Parathyroid adenoma (tissue), 2 donors: ENCODE measurements around the gene PTPRC.

Source experiments
- H2AFZ ChIP-seq: fragments of 300-600 bp; sonication (generic); one replicate; pipeline ENCODE4 v1.7.0; 2017; ENCODE audit warnings: antibody characterized with exemption, mild to moderate bottlenecking
- H3K27ac ChIP-seq: fragments of 300-600 bp; sonication (generic); one replicate; pipeline ENCODE4 v1.7.0; 2017
- H3K27me3 ChIP-seq: fragments of 300-600 bp; sonication (generic); one replicate; pipeline ENCODE4 v1.7.0; 2017; ENCODE audit warnings: low read length; ENCODE audit not compliant: control insufficient read depth, insufficient read depth
- H3K36me3 ChIP-seq: fragments of 300-600 bp; sonication (generic); one replicate; pipeline ENCODE4 v1.7.0; 2017; ENCODE audit warnings: low read length; ENCODE audit not compliant: control insufficient read depth, insufficient read depth
- H3K4me1 ChIP-seq: fragments of 300-600 bp; sonication (generic); one replicate; pipeline ENCODE4 v1.7.0; 2017; ENCODE audit warnings: control low read depth
- H3K4me2 ChIP-seq: fragments of 300-600 bp; sonication (generic); one replicate; pipeline ENCODE4 v1.7.0; 2017; ENCODE audit warnings: low read length
- H3K4me3 ChIP-seq: fragments of 300-600 bp; sonication (generic); one replicate; pipeline ENCODE4 v1.7.0; 2017; ENCODE audit warnings: low read depth, low read length
- H3K79me2 ChIP-seq: fragments of 300-600 bp; sonication (generic); one replicate; pipeline ENCODE4 v1.7.0; 2017; ENCODE audit warnings: control low read depth
- H3K9ac ChIP-seq: fragments of 300-600 bp; sonication (generic); one replicate; pipeline ENCODE4 v1.7.0; 2017; ENCODE audit warnings: mild to moderate bottlenecking
- H3K9me3 ChIP-seq: fragments of 300-600 bp; sonication (generic); one replicate; pipeline ENCODE4 v1.7.0; 2017; ENCODE audit warnings: low read length; ENCODE audit not compliant: control insufficient read depth
- CTCF ChIP-seq: fragments of 300-600 bp; sonication (generic); IDR thresholded peaks from one replicate; pipeline ENCODE4 v1.7.0; 2017; ENCODE audit warnings: antibody characterized with exemption, mild to moderate bottlenecking
- donor health status: primary hyperparathyroidism.

PTPRC gene

GRCh38 chr1:198761859-198762616, 123.2 kb downstream of the PTPRC start:
- TF ChIP-seq CTCF, result no peak
- H3K9me3 ChIP-seq, result no peaks in the 10 kb centered on the region
- H3K27me3 ChIP-seq, result no peaks in the 10 kb centered on the region
- H2AFZ ChIP-seq, result no peak overlapping the region
- H3K27ac ChIP-seq, result no peak overlapping the region
- H3K4me3 ChIP-seq, result no peak overlapping the region
- H3K4me2 ChIP-seq, result no peak overlapping the region
- no peaks in the 10 kb centered on the region for H3K79me2 ChIP-seq
- no peaks in the 10 kb centered on the region for H3K4me1 ChIP-seq
- no peak overlapping the region for H3K9ac ChIP-seq
- no peaks in the 10 kb centered on the region for H3K36me3 ChIP-seq

- no peak for TF ChIP-seq CTCF
- H3K9ac ChIP-seq, result no peak overlapping the region
Observed at GRCh38 chr1:198763298-198763714, 124.5 kb downstream of the PTPRC start.

GRCh38 chr1:198764748-198765147, 125.9 kb downstream of the PTPRC start:
- Histone ChIP-seq H3K9ac (no peak overlapping the region), H3K79me2 (no peaks in the 10 kb centered on the region), H3K27me3 (no peaks in the 10 kb centered on the region), H3K4me3 (no peak overlapping the region), H3K27ac (no peak overlapping the region), H3K36me3 (no peaks in the 10 kb centered on the region), H3K4me2 (no peak overlapping the region), H2AFZ (no peak overlapping the region), H3K9me3 (no peaks in the 10 kb centered on the region), H3K4me1 (no peaks in the 10 kb centered on the region)
- TF ChIP-seq CTCF, result no peak

More at GRCh38 chr1:198763298-198763714, 124.5 kb downstream of the PTPRC start:
- H3K27me3 ChIP-seq, result no peaks in the 10 kb centered on the region
- no peaks in the 10 kb centered on the region for H3K9me3 ChIP-seq
- H3K79me2 ChIP-seq, result no peaks in the 10 kb centered on the region
- H3K36me3 ChIP-seq, result no peaks in the 10 kb centered on the region
- no peak overlapping the region for H3K4me2 ChIP-seq
- no peak overlapping the region for H3K27ac ChIP-seq
- no peak overlapping the region for H3K4me3 ChIP-seq
- no peaks in the 10 kb centered on the region for H3K4me1 ChIP-seq
- H2AFZ ChIP-seq, result no peak overlapping the region

- no peaks in the 10 kb centered on the region for H3K36me3 ChIP-seq
- H3K9ac ChIP-seq, result no peak overlapping the region
- H3K27ac ChIP-seq, result no peak overlapping the region
- H2AFZ ChIP-seq, result no peak overlapping the region
- no peaks in the 10 kb centered on the region for H3K4me1 ChIP-seq
- H3K4me2 ChIP-seq, result no peak overlapping the region
- H3K27me3 ChIP-seq, result no peaks in the 10 kb centered on the region
- H3K4me3 ChIP-seq, result no peak overlapping the region
- no peaks in the 10 kb centered on the region for H3K9me3 ChIP-seq
- no peaks in the 10 kb centered on the region for H3K79me2 ChIP-seq
- no peak for TF ChIP-seq CTCF
Observed at GRCh38 chr1:198765416-198765815, 126.6 kb downstream of the PTPRC start.
